Left lung (tissue), 10 donors: Measurements from ENCODE around the gene GMEB1. TPM values are rescaled to one million over a fixed set of nuclear protein-coding genes. Genes with fewer than 3 reads are reported as not detected.

ENCODE experiments used
- ATAC-seq: fragments of 200-7000 bp; cut with Tn5 transposase; one replicate; pipeline ENCODE4 v1.9.1; 2020; ENCODE audit warnings: moderate library complexity
- DNase-seq, 4 donors: peaks; one replicate each; pipeline ENCODE4 v3.0.0-alpha.2; 2013 to 2020
- H3K27ac ChIP-seq, 2 donors: fragments of 200-600 bp; sonication (generic) in 1 of 2; one replicate each; pipeline versions ENCODE4 v1.5.0 to v1.8.0; 2020 to 2021
- H3K27me3 ChIP-seq, 2 donors: fragments of 200-600 bp; sonication (generic) in 1 of 2; one replicate each; pipeline versions ENCODE4 v1.5.0 to v1.8.0; 2020 to 2021
- H3K36me3 ChIP-seq, 2 donors: fragments of 200-600 bp; sonication (generic) in 1 of 2; one replicate each; pipeline versions ENCODE4 v1.5.0 to v1.8.0; 2020 to 2021
- H3K4me1 ChIP-seq, 2 donors: fragments of 200-600 bp; one replicate each; pipeline ENCODE4 v1.8.0; 2021
- H3K4me3 ChIP-seq, 2 donors: fragments of 200-600 bp; sonication (generic) in 1 of 2; one replicate each; pipeline versions ENCODE4 v1.5.0 to v1.8.0; 2020 to 2021; ENCODE audit warnings: mild to moderate bottlenecking in 1 of 2
- H3K9me3 ChIP-seq, 2 donors: fragments of 200-600 bp; sonication (generic) in 1 of 2; one replicate each; pipeline versions ENCODE4 v1.5.0 to v1.8.0; 2020 to 2021
- CTCF ChIP-seq, 2 donors: fragments of 200-600 bp; sonication (generic) in 1 of 2; IDR thresholded peaks; one replicate each; pipeline versions ENCODE4 v1.5.0 to v1.8.0; 2021; ENCODE audit warnings: antibody characterized with exemption in 2 of 2
- intact Hi-C, 2 donors: fragments of 100-400 bp; cut with DNase I; formaldehyde crosslinking; loops; one replicate each; pipeline versions ENCODE4 v1.11.2 to v1.14.2; 2022
- polyA plus RNA-seq, 6 donors: library from polyadenylated mRNA; unstranded; fragments of 120-200 nt; gene quantifications; one replicate each; pipeline ENCODE4 v1.2.1, GENCODE V29; 2013; ENCODE audit not compliant: insufficient read length in 6 of 6
- total RNA-seq, 2 donors: library from RNA; stranded (reverse); fragmentation: NEBNext Ultra II Directional; extraction: Animal tissue kit (Norgen Biotek cat#: 25700); gene quantifications; one replicate each; pipeline ENCODE4 v1.2.1, GENCODE V29; 2021
- donor health status: DM: no; HTN: yes; CAD: no.
- donor health status: DM: no; HTN: no; CAD: no.

The GMEB1 gene
- total and polyA plus RNA-seq, 8 donors, result 10.6 to 18.6 (median 16.7) TPM

GRCh38 chr1:28766532-28767183 is 98.1 kb downstream of the GMEB1 start:
- no peak for ATAC-seq
- H3K9me3 ChIP-seq, result no peaks in the 10 kb centered on the region

More at GRCh38 chr1:28766532-28767183, 98.1 kb downstream of the GMEB1 start:
- Histone ChIP-seq H3K36me3 (peaks cover 0 to 46% of the 10 kb centered on the region in 2 donors), H3K4me1 (peaks cover 0 to 19% of the 10 kb centered on the region in 2 donors), H3K27ac (no peak overlapping the region), H3K27me3 (no peaks in the 10 kb centered on the region), H3K4me3 (no peak overlapping the region)
- intact Hi-C loops, result no loop called here
- no peak for TF ChIP-seq CTCF (IDR thresholded peaks at IDR 0.05)
- no peak for DNase-seq

Other genes with a start within 250 kb of the GMEB1 start
- gene RCC1, start 162.7 kb upstream of the GMEB1 start, total RNA-seq, result 10 to 100 TPM; 35.5 to 36.3 TPM
- gene RCC1, start 162.7 kb upstream of the GMEB1 start, polyA plus RNA-seq, result 10 to 100 TPM; 38.1 to 57.8 (median 40.1) TPM
- 10 to 100 TPM; 26.1 to 27.0 TPM for gene TRNAU1AP, start 115.7 kb upstream of the GMEB1 start, total RNA-seq
- gene TRNAU1AP, start 115.7 kb upstream of the GMEB1 start, polyA plus RNA-seq, result 10 to 100 TPM; 28.2 to 34.6 (median 31.2) TPM
- gene RAB42, start 76.5 kb upstream of the GMEB1 start, total RNA-seq, result 10 to 100 TPM in 1 of 2 donors, 1 to 10 TPM in 1; 6.1 to 17.7 TPM
- gene RAB42, start 76.5 kb upstream of the GMEB1 start, polyA plus RNA-seq, result 1 to 10 TPM; 5.2 to 8.6 (median 6.4) TPM
- 10 to 100 TPM; 23.2 to 25.2 TPM for gene TAF12, start 25.7 kb upstream of the GMEB1 start, total RNA-seq
- gene TAF12, start 25.7 kb upstream of the GMEB1 start, polyA plus RNA-seq, result 10 to 100 TPM; 30.0 to 33.2 (median 31.4) TPM
- not detected for gene RNU11, start 20.2 kb upstream of the GMEB1 start, total RNA-seq
- not detected for gene RNU11, start 20.2 kb upstream of the GMEB1 start, polyA plus RNA-seq
- gene YTHDF2, start 68.2 kb downstream of the GMEB1 start, total RNA-seq, result 10 to 100 TPM; 60.4 to 67.5 TPM
- 10 to 100 TPM; 70.7 to 82.5 (median 76.8) TPM for gene YTHDF2, start 68.2 kb downstream of the GMEB1 start, polyA plus RNA-seq
- gene OPRD1, start 143.4 kb downstream of the GMEB1 start, total RNA-seq, result not detected
- under 1 TPM; 0.18 to 0.42 (median 0.23) TPM for gene OPRD1, start 143.4 kb downstream of the GMEB1 start, polyA plus RNA-seq
- 10 to 100 TPM; 51.2 to 56.1 TPM for gene EPB41, start 245.8 kb downstream of the GMEB1 start, total RNA-seq
- gene EPB41, start 245.8 kb downstream of the GMEB1 start, polyA plus RNA-seq, result 10 to 100 TPM; 41.4 to 49.0 (median 44.3) TPM